Measurements from ENCODE around the gene ZNF860.

DNA sequence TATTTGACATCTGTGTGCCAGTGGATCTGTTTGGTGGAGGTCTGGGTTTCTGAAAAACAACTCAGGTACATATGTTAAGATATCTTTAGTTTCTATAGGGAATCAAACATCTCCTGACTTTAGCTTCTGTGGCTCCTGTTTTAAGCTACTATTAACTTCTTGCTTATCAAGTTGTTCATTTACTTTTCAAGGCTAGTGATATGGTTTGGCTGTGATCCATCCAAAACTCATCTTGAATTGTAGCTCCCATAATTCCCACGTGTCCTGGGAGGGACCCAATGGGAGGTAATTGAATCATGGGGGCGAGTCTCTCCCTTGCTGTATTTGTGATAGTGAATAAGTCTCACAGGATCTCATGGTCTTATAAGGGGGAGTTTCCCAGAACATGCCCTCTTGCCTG lies 41.4 kb downstream of the ZNF860 start:
- TF ChIP-seq RAD21 (IDR thresholded peaks at IDR 0.05; ENCODE audit: low read length) = no peak
- TF ChIP-seq CTCF (conservative IDR thresholded peaks at IDR 0.05; ENCODE audit: low read depth, low read length) = no peak
- no peak for TF ChIP-seq MAFK (IDR thresholded peaks at IDR 0.05; ENCODE audit: low read depth, low read length)
- no peak for TF ChIP-seq NFE2L2 (IDR thresholded peaks at IDR 0.05; ENCODE audit: low read depth, low read length)
- TF ChIP-seq MXI1 (IDR thresholded peaks at IDR 0.05; ENCODE audit: borderline replicate concordance, low read depth, low read length) = no peak
- no peak for TF ChIP-seq POLR2A (IDR thresholded peaks at IDR 0.05; ENCODE audit: low read depth, low read length)

Data from IMR-90 (cell line).